NT2/D1 (cell line): ENCODE measurements around the gene LITAFD.

Source experiments
- SUZ12 ChIP-seq: IDR thresholded peaks from 2 replicates; pipeline ENCODE4 v1.6.1; 2011; ENCODE audit not compliant: insufficient read length, insufficient read depth; ENCODE audit errors: extremely low read depth
- YY1 ChIP-seq: IDR thresholded peaks from 2 replicates; pipeline ENCODE4 v1.6.1; 2011; ENCODE audit not compliant: insufficient read length, insufficient read depth

- no peak for TF ChIP-seq YY1
- no peak for TF ChIP-seq SUZ12
Measured at GRCh38 chr16:8923199-8923598, 41.0 kb downstream of the LITAFD start.
